T-helper 1 cell treated with Interleukin-12 subunit alpha and Interleukin-12 subunit beta and Interleukin-4 antibody, amounts not matched to agents 30 μg/mL and 1 μg/mL, for 36 hours (primary cell): Measurements from ENCODE around the gene PTPN4.
A peak's percentile ranks its signal among the peaks of the same experiment; 100 is the strongest.

Source experiments
- H3K27ac Mint-ChIP-seq: one replicate; pipeline ENCODE4 v1.8.0; 2021; ENCODE audit warnings: mild to moderate bottlenecking, mixed read lengths
- H3K27me3 Mint-ChIP-seq: one replicate; pipeline ENCODE4 v1.8.0; 2021; ENCODE audit warnings: low read depth, mixed read lengths
- H3K36me3 Mint-ChIP-seq: one replicate; pipeline ENCODE4 v1.8.0; 2021; ENCODE audit warnings: low read depth, mixed read lengths
- H3K4me1 Mint-ChIP-seq: one replicate; pipeline ENCODE4 v1.8.0; 2021; ENCODE audit warnings: low read depth, mixed read lengths
- H3K4me3 Mint-ChIP-seq: one replicate; pipeline ENCODE4 v1.8.0; 2021; ENCODE audit warnings: mild to moderate bottlenecking, moderate library complexity, mixed read lengths
- H3K9me3 Mint-ChIP-seq: one replicate; pipeline ENCODE4 v1.8.0; 2021; ENCODE audit warnings: mixed read lengths

PTPN4 gene

DNA sequence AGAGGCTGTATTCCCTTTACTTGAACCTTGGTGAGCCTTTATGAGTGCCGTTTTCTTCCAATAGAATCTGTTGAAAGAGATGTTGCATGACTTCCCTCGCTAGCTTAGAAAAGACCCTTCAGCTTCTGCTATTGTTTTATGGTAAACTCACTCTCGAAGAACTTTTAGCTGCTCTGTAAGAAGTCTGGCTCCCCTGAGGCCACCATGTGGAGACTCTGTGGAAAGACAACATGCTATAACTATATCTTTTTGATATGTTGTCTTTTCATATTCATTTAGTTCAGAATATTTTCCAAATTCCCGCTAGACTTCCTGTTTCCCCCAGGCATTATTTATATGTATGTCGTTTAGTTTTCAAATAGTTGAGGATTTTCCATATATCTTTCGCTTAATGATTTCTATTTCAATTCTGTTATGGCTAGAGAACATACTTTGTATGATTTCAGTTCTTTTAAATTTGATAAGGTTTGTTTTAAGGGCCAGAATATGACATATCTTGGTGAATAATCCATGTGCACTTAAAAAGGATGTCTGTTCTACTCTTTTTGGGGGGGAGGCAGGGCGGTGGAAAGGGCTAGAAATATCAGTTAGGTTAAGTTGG is 64.1 kb downstream of the PTPN4 start:
- Mint-ChIP-seq H3K4me3 (no peak overlapping the region), H3K27ac (no peak overlapping the region), H3K4me1 (peaks cover 10% of the 10 kb centered on the region), H3K27me3 (no peaks in the 10 kb centered on the region), H3K36me3 (peaks cover 3% of the 10 kb centered on the region), H3K9me3 (no peaks in the 10 kb centered on the region)

DNA sequence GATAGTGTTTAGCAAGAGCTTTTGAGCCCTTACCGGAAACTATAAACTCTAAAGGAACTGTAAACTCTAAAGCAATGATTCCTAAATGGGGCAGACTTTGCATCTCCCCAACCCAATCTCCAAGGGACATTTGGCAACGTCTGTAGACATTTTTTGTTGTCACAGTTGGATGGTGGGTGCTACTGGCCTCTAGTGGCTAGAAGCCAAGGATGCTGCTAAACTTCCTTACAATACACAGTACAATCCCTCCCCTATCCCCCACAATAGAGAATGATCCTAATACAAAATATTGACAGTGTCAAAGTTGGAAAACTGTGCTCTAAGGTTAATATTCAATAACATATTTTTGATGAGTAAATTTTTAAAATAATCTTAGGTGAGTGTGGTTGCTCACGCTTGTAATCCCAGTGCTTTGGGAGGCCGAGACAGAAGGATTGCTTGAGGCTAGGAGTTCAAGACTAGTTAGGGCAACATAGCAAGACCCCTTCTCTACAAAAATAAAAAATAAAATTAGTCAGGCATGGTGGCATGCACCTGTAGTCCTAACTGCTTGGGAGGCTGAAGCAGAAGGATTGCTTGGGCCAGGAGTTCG is 66.7 kb downstream of the PTPN4 start:
- peaks cover 11% of the 10 kb centered on the region for H3K4me1 Mint-ChIP-seq
- no peaks in the 10 kb centered on the region for H3K27me3 Mint-ChIP-seq
- peaks cover 12% of the 10 kb centered on the region for H3K36me3 Mint-ChIP-seq
- no peak overlapping the region for H3K4me3 Mint-ChIP-seq
- H3K27ac Mint-ChIP-seq: no peak overlapping the region
- H3K9me3 Mint-ChIP-seq: peaks cover 17% of the 10 kb centered on the region

DNA sequence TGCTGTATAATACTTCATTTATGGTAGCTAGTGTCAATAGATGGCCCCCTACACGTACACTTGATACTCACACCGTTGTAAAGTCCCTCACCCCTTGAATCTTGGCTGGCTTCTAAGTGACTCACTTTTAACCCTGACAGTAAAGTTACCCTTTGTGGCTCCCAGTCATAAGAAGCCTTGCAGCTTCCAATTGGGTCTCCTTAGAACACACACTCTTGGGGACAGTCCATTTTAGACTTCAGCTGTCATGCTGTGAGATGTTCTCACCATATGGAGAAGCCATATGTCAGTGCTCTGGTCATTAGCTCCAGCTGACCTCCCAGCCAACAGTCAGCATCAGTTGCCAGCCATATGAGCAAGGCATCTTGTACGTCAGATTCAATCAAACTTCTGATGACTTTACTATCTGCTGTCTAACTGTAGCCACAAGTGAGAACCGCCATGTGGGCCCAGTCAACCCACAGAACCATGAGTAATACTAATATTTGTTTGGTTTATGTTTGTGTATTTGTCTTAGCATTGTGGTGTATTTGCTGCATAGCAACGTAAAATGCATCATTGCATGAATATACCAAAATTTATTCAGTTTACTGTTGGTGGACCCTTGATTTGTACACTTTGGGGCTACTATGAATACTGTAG is 68.3 kb downstream of the PTPN4 start:
- peaks cover 9% of the 10 kb centered on the region for H3K4me1 Mint-ChIP-seq
- H3K9me3 Mint-ChIP-seq: peaks cover 20% of the 10 kb centered on the region
- no peak overlapping the region for H3K27ac Mint-ChIP-seq
- H3K27me3 Mint-ChIP-seq: no peaks in the 10 kb centered on the region
- H3K36me3 Mint-ChIP-seq: peaks cover 19% of the 10 kb centered on the region
- H3K4me3 Mint-ChIP-seq: no peak overlapping the region

DNA sequence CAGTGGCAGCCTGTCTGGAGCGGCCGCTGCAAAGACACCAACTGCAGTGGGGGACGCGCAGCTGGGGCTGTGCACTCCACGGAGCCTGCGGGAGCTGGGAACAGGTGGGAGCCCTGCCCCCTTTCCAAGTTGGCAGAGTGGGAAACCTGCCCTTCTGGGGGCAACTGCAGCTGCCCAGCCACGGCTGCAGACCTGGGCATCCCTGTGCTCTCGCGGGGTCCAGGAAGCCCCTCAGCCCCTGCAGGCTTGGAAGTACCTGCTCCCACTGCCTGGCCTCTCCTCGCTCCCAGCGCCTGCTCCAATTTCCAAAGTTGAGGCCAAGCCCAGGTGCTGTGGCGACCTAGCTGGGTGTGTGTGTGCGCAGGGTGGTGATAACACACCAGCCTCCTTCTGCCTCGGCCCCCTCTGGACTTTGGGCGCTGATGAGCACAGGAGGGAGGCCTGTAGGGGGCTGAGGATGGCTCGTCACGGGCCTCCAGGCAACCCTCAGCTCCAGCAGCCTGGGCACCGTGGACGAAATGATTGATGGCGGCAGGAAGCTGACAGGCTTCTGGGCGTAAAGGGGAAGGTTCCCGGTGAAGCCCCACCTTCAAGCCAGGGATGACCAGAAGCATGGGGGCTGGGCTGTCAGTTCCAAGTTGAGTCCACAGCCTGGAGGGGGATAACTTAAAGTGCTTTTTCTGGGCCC is 76.9 kb downstream of the PTPN4 start:
- peaks cover 8% of the 10 kb centered on the region for H3K36me3 Mint-ChIP-seq
- H3K27ac Mint-ChIP-seq: no peak overlapping the region
- no peaks in the 10 kb centered on the region for H3K27me3 Mint-ChIP-seq
- no peak overlapping the region for H3K4me3 Mint-ChIP-seq
- peaks cover 8% of the 10 kb centered on the region for H3K4me1 Mint-ChIP-seq
- H3K9me3 Mint-ChIP-seq: peaks cover 2% of the 10 kb centered on the region

DNA sequence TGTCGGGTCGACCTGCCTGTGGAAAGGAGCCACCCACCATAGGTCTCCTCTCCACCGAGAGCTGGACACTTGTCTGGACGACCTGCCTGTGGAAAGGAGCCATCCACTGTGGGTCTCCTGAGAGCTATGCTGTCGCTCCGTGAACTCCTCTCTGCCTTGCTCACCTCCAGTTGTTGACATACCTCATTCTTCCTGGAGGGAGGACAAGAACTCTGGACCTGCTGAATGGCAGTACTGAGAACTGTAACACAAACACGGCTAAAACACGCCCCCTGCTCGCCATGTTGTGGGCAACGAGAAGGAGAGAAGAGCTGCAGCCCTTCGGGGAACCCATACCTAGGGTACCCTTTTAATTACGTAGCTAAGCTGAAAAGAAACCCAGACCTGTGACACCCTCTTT is 77.6 kb downstream of the PTPN4 start:
- H3K27me3 Mint-ChIP-seq: no peaks in the 10 kb centered on the region
- no peak overlapping the region for H3K4me3 Mint-ChIP-seq
- peaks cover 4% of the 10 kb centered on the region for H3K36me3 Mint-ChIP-seq
- H3K9me3 Mint-ChIP-seq: no peaks in the 10 kb centered on the region
- peaks cover 10% of the 10 kb centered on the region for H3K4me1 Mint-ChIP-seq
- H3K27ac Mint-ChIP-seq: no peak overlapping the region

DNA sequence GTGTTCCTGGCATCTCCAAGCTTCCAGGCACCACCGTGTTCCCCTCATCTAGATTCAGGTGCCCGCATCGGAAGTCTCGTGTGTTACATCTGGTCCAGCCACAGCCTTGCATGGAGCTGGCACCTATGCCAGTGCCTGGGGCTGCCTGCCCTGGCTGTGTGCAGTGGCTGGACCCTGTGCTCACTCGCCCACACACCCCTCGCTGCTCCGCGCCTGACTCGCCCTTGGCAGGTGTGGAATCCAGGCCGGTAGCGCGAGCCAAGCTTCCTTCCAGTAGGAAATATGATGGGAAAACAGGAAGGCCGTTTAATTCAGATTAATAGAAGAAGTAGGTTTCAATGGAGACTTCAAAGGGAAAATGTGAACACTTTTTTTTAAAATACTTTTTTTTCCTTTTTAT is 78.0 kb downstream of the PTPN4 start:
- Mint-ChIP-seq H3K27ac (no peak overlapping the region), H3K9me3 (no peaks in the 10 kb centered on the region), H3K27me3 (no peaks in the 10 kb centered on the region), H3K4me1 (peaks cover 13% of the 10 kb centered on the region), H3K36me3 (peaks cover 4% of the 10 kb centered on the region), H3K4me3 (no peak overlapping the region)

DNA sequence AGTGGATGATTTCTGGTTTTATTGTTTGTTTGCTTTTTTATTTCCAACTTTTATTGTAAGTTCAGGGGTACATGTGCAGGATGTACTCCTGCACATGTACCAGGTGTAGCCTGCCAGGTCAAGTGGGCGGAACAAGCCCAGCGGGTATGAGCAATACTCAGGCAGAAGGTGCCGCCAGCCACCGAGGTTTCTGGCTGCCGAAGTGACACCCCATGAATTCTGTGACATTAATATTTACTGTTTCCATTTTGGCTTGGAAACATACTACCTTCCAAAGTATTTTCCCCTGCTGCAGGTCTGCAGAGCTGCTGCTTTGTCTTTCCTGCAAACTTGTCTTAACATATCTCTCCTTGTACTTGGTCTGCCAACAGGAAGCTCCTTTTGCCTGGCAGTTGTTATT is 78.5 kb downstream of the PTPN4 start:
- Mint-ChIP-seq H3K4me1 (peaks cover 11% of the 10 kb centered on the region), H3K27me3 (no peaks in the 10 kb centered on the region), H3K9me3 (no peaks in the 10 kb centered on the region), H3K27ac (no peak overlapping the region), H3K36me3 (peaks cover 3% of the 10 kb centered on the region), H3K4me3 (no peak overlapping the region)

DNA sequence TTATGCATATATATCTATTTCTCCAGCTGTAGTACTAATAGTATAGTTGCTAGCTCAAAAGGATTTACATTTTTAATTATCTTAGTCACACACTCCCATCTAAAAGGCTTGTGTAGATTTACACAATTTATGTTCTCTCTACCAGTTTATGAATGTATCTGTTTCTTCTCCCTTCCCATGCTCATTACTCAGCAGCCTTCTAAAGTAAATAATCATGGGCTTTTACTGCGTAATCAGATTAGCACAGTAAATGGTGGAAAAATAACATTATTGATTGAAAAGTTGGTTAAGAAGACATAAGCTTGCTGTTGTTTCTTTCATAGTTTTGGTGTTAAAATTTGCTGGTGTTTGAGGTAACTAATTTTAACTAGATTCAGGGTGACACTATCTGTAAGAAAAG is 81.8 kb downstream of the PTPN4 start:
- Mint-ChIP-seq H3K4me1 (peaks cover 11% of the 10 kb centered on the region), H3K4me3 (no peak overlapping the region), H3K27ac (no peak overlapping the region), H3K27me3 (no peaks in the 10 kb centered on the region), H3K9me3 (no peaks in the 10 kb centered on the region), H3K36me3 (peaks cover 1% of the 10 kb centered on the region)

DNA sequence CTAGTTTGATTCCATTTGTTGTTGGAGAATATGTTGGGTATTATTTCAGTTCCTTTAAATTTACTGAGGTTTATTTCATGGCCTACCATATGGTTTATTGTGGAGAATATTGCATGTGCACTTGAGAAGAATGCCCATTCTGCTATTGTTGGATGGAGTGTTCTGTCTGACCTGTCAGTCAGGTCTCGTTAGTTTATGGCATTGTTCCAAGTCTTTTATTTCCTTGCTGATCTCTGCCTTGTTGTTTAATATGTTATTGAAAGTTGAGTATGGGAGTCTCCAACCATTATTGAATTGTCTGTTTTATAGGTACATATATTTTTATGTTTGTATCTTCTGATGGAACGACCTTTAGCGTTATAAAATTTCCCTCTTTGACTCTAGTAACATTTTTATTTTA is 86.3 kb downstream of the PTPN4 start:
- Mint-ChIP-seq H3K4me3 (no peak overlapping the region), H3K27me3 (no peaks in the 10 kb centered on the region), H3K9me3 (peaks cover 26% of the 10 kb centered on the region), H3K27ac (no peak overlapping the region), H3K36me3 (peaks cover 9% of the 10 kb centered on the region), H3K4me1 (peaks cover 5% of the 10 kb centered on the region)

DNA sequence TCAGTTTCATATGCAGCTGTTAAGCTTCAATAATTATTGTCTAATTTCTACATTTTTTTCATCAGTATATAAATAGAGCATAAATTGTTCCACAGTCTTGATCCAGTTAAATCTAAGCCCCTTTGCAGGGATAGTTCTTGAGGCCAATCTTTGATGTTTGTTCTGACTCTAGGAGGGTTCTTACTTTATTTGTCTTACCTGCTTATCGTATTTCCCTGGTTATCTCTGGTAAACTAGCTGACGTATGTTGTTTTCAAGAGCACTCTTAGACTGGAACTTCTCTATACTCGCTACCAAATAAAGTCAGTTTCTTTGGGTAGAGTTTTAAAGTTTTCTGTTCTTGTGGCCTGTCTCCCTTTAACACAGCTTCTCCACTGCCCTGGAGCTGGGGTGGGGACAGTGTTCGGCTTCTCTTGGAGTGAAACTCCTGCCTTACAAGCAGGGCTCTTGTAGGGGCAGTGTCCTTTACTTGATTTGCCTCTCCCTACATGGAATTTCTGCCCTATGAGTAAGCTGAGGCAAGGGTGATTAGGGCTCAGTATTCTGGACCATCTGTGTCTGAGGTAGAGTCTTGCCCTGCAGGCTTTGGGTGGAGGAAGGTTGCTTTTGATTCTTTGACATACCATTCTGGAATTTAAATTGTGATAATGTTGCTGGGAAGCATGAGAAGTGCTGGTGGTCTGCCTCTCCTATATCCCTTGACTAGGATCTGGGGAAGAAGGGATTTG is 90.3 kb downstream of the PTPN4 start:
- no peaks in the 10 kb centered on the region for H3K4me1 Mint-ChIP-seq
- H3K27ac Mint-ChIP-seq: no peak overlapping the region
- no peak overlapping the region for H3K4me3 Mint-ChIP-seq
- H3K36me3 Mint-ChIP-seq: peaks cover 26% of the 10 kb centered on the region
- H3K9me3 Mint-ChIP-seq: peaks cover 56% of the 10 kb centered on the region
- H3K27me3 Mint-ChIP-seq: no peaks in the 10 kb centered on the region

DNA sequence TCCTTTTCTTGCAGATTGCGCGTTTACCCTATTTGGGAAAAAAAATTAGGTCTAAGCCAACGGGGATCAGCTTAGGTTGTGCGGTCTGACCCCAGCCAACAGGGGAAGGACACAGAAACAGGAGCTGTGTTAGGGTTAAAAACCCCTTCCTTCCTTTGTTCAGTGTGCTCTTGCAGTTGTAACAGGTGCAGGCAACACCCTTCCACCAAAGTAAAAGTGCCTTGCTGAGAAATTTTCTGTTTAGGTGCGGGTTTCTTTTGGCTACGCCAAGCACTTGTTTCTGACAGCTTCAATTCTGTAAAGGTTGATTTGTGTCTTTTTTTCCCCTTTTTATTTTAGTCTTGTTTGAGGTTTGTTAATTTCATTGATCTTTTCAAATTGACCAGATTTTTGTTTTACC is 92.5 kb downstream of the PTPN4 start:
- peaks cover 29% of the 10 kb centered on the region for H3K36me3 Mint-ChIP-seq
- peaks cover 9% of the 10 kb centered on the region for H3K4me1 Mint-ChIP-seq
- H3K27ac Mint-ChIP-seq: no peak overlapping the region
- H3K4me3 Mint-ChIP-seq: no peak overlapping the region
- H3K27me3 Mint-ChIP-seq: no peaks in the 10 kb centered on the region
- peaks cover 62% of the 10 kb centered on the region for H3K9me3 Mint-ChIP-seq

DNA sequence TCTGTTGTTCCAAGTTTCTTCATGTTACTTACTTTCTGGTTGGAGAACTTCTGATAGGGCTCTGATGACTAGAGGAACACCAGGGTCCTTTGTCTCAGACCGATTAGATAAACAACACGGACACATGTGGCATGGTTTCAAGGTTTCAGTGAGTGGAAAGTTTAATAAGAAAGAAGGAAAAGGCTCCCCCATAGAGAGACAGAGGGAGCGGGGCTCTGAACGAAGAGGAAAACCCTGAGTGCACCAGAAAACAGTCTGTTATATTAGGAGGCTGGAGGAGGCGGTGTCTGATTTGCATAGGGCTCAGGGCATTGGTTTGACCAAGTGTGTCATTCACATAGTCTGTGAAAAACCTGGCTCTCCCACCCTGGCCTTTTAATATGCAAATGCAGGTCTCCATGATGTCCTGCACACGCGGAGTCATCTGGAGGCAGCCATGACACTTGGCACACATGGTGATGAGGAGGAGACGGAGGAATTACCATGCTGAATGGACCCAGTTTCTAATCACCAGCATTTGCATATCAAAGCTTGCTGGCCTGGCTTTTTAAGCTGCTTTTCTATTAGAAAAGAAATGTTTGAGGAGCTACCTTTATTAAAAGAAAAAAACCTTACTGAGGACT is 94.2 kb downstream of the PTPN4 start:
- Mint-ChIP-seq H3K9me3 (peaks cover 54% of the 10 kb centered on the region), H3K4me1 (peaks cover 14% of the 10 kb centered on the region), H3K27ac (no peak overlapping the region), H3K36me3 (peaks cover 26% of the 10 kb centered on the region), H3K4me3 (no peak overlapping the region), H3K27me3 (no peaks in the 10 kb centered on the region)

DNA sequence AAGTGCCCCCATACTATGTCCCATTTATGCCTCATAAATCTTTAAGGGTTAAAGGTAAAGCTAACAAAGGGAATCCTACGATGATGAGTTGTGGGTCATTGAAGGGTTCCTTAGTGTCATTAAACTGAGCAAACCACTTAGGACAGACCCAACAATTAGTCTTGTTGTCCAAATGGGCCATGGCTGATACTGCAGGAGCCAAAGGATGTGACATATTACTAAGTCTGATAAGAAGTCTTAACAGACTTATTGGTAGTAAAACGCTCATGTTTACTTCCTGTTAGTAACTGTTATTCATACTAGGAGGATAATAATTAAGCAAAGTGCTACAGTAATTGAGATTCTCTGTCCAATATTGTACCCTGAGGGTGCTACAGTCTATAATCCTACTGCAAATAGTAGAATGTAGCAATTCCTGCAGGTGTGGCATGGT is 96.8 kb downstream of the PTPN4 start:
- Mint-ChIP-seq H3K27ac (no peak overlapping the region), H3K27me3 (no peaks in the 10 kb centered on the region), H3K36me3 (peaks cover 18% of the 10 kb centered on the region), H3K4me1 (peaks cover 16% of the 10 kb centered on the region), H3K9me3 (peaks cover 32% of the 10 kb centered on the region), H3K4me3 (no peak overlapping the region)

DNA sequence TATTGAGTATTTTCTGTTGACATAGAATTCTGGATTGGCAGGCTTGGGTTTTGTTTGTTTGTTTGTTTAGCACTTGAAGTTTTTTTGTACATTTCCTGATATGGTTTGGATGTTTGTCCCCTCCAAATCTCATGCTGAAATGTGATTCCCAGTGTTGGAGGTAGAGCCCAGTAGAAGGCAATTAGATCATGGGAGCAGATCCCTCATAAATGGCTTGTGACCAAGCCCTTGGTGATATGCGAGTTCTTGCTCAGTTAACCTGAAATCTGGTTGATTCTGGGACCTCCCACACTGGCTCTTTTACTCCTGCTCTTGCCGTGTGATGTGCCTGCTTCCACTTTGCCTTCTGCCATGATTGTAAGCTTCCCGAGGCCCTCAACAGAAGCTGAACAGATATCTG is 98.0 kb downstream of the PTPN4 start:
- Mint-ChIP-seq H3K4me3 (no peak overlapping the region), H3K4me1 (peaks cover 23% of the 10 kb centered on the region), H3K27me3 (no peaks in the 10 kb centered on the region), H3K27ac (peak overlapping the region; percentile 49), H3K9me3 (peaks cover 19% of the 10 kb centered on the region), H3K36me3 (peaks cover 12% of the 10 kb centered on the region)
